Activated CD4-positive, alpha-beta T cell treated with anti-CD3 and anti-CD28 coated beads, Interleukin-2, amount 50 U/mL, for 4 hours (primary cell): ENCODE data around the gene TNK1.

Experiments used
- DNase-seq, 2 experiments: peaks; one replicate each; pipeline ENCODE4 v3.0.0-alpha.2; 2020

TNK1 gene

GRCh38 chr17:7413346-7413985, 32.6 kb downstream of the TNK1 start:
- no peak for DNase-seq

GRCh38 chr17:7414837-7415236, 33.9 kb downstream of the TNK1 start:
- no peak for DNase-seq

GRCh38 chr17:7415784-7416183, 34.9 kb downstream of the TNK1 start:
- no peak for DNase-seq

- no peak for DNase-seq
These were observed 35.4 kb downstream of the TNK1 start for GRCh38 chr17:7416323-7416722.

GRCh38 chr17:7417056-7417655, 36.3 kb downstream of the TNK1 start:
- DNase-seq, result no peak

GRCh38 chr17:7418472-7419152, 37.7 kb downstream of the TNK1 start:
- no peak for DNase-seq

- no peak for DNase-seq
These were observed 39.1 kb downstream of the TNK1 start, which contains the start of gene SPEM1 for GRCh38 chr17:7419819-7420610. Gene SPEM1, plus strand, starts transcription at chr17:7420324. Its CDS starts 61 bp downstream, at chr17:7420385.

- DNase-seq, result no peak
These were observed 40.3 kb downstream of the TNK1 start for GRCh38 chr17:7421186-7421585.

GRCh38 chr17:7423679-7424078, 42.8 kb downstream of the TNK1 start:
- no peak for DNase-seq

- no peak for DNase-seq
These were observed 44.4 kb downstream of the TNK1 start, which contains the start of gene SPEM2 for GRCh38 chr17:7425316-7425715. Gene SPEM2, plus strand, starts transcription at chr17:7425616. Its CDS starts 73 bp downstream, at chr17:7425689.

- no peak for DNase-seq
These were observed 44.9 kb downstream of the TNK1 start for GRCh38 chr17:7425756-7426155.

GRCh38 chr17:7426203-7426863, 45.4 kb downstream of the TNK1 start:
- DNase-seq, result no peak

- no peak for DNase-seq
These were observed 46.1 kb downstream of the TNK1 start for GRCh38 chr17:7426896-7427489.

GRCh38 chr17:7427549-7427948, 46.7 kb downstream of the TNK1 start:
- no peak for DNase-seq

GRCh38 chr17:7428557-7428956, 47.7 kb downstream of the TNK1 start, which contains the start of gene SPEM3:
Gene SPEM3, plus strand, starts transcription at chr17:7428857. Its CDS starts 46 bp downstream, at chr17:7428903.
- no peak for DNase-seq

GRCh38 chr17:7429722-7430121, 48.8 kb downstream of the TNK1 start:
- DNase-seq, result no peak

- DNase-seq, result no peak
These were observed 50.3 kb downstream of the TNK1 start for GRCh38 chr17:7431231-7431630.

GRCh38 chr17:7432296-7432695, 51.4 kb downstream of the TNK1 start:
- DNase-seq, result no peak

GRCh38 chr17:7435676-7436555, 55.0 kb downstream of the TNK1 start:
- peak; percentile 49 to 53 for DNase-seq

- peak; percentile 69 to 74 for DNase-seq
These were observed 55.9 kb downstream of the TNK1 start for GRCh38 chr17:7436556-7437368.
